Activated T-cell treated with anti-CD3 and anti-CD28 coated beads, Interleukin-2, amount 50 U/mL, for 48 hours (primary cell): ENCODE results near the gene AVEN.
"Not testable (repeated sequence)": the region's sequence is repeated elsewhere in the genome, so short reads cannot be mapped to it uniquely, and the experiment has no call there.

Source experiments
- DNase-seq, 2 experiments: peaks; one replicate each; pipeline ENCODE4 v3.0.0-alpha.2; 2020

The AVEN gene

GRCh38 chr15:33844186-33844585 lies 194.8 kb downstream of the AVEN start:
- no peak for DNase-seq

GRCh38 chr15:33840615-33841014 lies 198.4 kb downstream of the AVEN start:
- DNase-seq, result no peak

GRCh38 chr15:33839540-33839939 lies 199.5 kb downstream of the AVEN start:
- no peak for DNase-seq

GRCh38 chr15:33837294-33837693 lies 201.7 kb downstream of the AVEN start:
- no peak for DNase-seq

GRCh38 chr15:33834892-33835743 lies 203.9 kb downstream of the AVEN start:
- DNase-seq, result no peak

GRCh38 chr15:33831646-33832045 lies 207.4 kb downstream of the AVEN start:
- DNase-seq, result no peak

GRCh38 chr15:33830351-33830750 lies 208.7 kb downstream of the AVEN start:
- DNase-seq, result no peak

GRCh38 chr15:33826201-33826600 lies 212.8 kb downstream of the AVEN start:
- no peak for DNase-seq

GRCh38 chr15:33825453-33825852 lies 213.6 kb downstream of the AVEN start:
- no peak for DNase-seq

- no peak for DNase-seq
Observed at GRCh38 chr15:33823119-33823518, 215.9 kb downstream of the AVEN start.

- no peak for DNase-seq
Observed at GRCh38 chr15:33822479-33822878, 216.5 kb downstream of the AVEN start.

GRCh38 chr15:33819499-33819898 lies 219.5 kb downstream of the AVEN start:
- not testable (repeated sequence) for DNase-seq
